ENCODE results near the gene APLF. TPM values are rescaled to one million over a fixed set of nuclear protein-coding genes. Genes with fewer than 3 reads are reported as not detected.
"Not testable (repeated sequence)": the region's sequence is repeated elsewhere in the genome, so short reads cannot be mapped to it uniquely, and the experiment has no call there.

The APLF gene
- polyA plus RNA-seq, 3 donors = 3.4 to 3.9 (median 3.7) TPM

- DNase-seq (ENCODE audit: extremely low read depth in 1 of 11, low read depth in 9 of 11, low spot score in 4 of 11) = no peak
Observed at GRCh38 chr2:68512966-68513365, 45.6 kb downstream of the APLF start.

- DNase-seq (ENCODE audit: extremely low read depth in 1 of 11, low read depth in 9 of 11, low spot score in 4 of 11) = no peak
Observed at GRCh38 chr2:68514316-68514929, 47.0 kb downstream of the APLF start.

DNA sequence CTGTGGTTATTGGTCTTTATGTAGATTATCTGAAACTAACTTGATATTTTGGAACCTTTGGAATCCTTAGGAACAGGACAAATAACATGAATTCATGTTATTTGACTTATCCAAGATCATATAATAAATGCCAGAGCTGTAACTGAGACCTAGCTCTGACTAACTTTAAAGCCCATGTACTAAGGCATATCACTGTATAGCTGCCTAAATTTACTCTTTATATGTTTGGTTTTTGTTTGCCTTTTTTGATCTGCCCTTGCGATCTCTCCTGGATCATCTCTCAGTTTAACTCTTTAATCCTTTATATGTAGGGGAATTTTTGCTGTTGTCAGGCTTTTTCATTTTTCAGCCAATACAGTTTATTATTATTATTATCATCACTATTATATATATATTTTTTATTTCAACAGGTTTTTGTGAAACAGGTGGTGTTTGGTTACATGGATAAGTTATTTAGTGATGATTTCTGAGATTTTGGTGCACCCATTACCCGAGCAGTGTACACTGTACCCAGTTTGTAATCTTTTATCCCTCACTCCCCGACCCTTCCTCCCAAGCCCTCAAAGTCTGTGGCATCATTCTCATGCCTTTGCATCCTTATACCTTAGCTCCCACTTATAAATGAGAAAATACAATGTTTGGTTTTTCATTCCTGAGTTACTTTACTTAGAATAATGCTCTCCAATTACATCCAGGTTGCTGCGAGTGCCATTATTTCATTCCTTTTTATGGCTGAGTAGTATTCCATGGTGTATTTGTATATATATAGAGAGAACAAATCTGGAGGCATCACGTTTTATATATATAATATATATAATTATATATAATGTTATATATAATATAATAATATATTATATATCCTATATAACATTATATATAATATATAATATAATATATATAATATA lies 48.9 kb downstream of the APLF start:
- no peak for DNase-seq (ENCODE audit: extremely low read depth in 1 of 11, low read depth in 9 of 11, low spot score in 4 of 11)

- no peak for DNase-seq (ENCODE audit: extremely low read depth in 1 of 11, low read depth in 9 of 11, low spot score in 4 of 11)
Observed at GRCh38 chr2:68519236-68519635, 51.9 kb downstream of the APLF start.

DNA sequence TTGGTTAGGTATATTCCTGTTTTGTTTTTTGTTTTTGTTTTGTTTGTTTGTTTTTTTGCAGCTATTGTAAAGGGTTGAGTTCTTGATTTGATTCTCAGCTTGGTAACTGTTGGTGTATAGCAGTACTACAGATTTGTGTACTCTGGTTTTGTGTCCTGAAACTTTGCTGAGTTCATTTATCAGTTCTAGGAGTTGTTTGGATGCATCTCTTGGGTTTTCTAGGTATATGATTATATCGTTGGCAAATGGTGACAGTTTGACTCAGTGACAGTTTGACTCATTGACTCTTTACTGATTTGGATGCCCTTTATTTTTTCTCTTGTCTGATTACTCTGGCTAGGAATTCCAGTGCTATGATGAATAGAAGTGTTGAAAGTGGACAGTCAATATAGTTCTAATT lies 53.7 kb downstream of the APLF start:
- DNase-seq (ENCODE audit: extremely low read depth in 1 of 11, low read depth in 9 of 11, low spot score in 4 of 11) = no peak

GRCh38 chr2:68526943-68527342 lies 59.6 kb downstream of the APLF start:
- not testable (repeated sequence) for DNase-seq (ENCODE audit: extremely low read depth in 1 of 11, low read depth in 9 of 11, low spot score in 4 of 11)

GRCh38 chr2:68527343-68528081 lies 60.1 kb downstream of the APLF start:
- not testable (repeated sequence) for DNase-seq (ENCODE audit: extremely low read depth in 1 of 11, low read depth in 9 of 11, low spot score in 4 of 11)

GRCh38 chr2:68529156-68529555 lies 61.8 kb downstream of the APLF start:
- DNase-seq (ENCODE audit: extremely low read depth in 1 of 11, low read depth in 9 of 11, low spot score in 4 of 11) = not testable (repeated sequence)

DNA sequence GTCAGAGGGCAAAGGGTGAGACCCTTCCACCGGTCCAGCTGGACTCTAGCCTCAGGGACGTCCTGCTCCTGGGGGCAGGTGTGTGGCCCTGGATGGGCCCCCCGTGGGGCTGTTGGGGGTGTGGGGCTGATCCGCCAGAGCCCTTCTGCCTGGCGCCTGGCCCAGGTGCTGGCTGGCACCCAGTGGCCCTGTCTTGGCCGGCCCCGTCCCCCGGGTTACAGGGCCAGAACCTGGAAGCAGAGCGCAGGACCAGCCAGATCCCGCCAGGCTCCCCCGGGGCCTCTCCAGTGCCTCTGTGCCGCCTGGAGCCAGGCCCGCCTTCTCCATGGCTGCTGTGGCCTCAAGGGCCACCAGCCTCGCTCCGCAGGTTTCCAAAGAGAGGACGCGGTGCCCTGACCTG lies 62.3 kb downstream of the APLF start:
- DNase-seq (ENCODE audit: extremely low read depth in 1 of 11, low read depth in 9 of 11, low spot score in 4 of 11) = not testable (repeated sequence)

DNA sequence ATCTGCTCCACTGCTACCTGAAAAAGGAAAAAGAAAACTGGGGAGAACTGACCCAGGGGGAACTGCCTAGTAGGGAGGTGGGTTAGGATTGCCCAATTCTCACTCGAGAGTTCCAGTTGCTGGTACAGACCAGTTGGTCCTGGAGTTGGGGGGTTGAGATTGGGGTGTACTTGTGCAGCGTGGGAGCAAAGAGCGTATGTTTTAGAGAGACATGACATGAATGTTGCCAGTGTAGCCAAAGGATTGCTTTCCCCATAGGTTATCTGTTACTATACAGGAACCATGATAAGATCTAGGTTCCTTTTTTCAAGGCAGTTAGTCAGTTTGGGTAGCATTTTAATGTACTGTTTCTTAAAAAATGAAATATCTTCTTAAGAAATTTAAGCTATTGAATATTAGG lies 68.6 kb downstream of the APLF start:
- no peak for DNase-seq (ENCODE audit: extremely low read depth in 1 of 11, low read depth in 9 of 11, low spot score in 4 of 11)

DNA sequence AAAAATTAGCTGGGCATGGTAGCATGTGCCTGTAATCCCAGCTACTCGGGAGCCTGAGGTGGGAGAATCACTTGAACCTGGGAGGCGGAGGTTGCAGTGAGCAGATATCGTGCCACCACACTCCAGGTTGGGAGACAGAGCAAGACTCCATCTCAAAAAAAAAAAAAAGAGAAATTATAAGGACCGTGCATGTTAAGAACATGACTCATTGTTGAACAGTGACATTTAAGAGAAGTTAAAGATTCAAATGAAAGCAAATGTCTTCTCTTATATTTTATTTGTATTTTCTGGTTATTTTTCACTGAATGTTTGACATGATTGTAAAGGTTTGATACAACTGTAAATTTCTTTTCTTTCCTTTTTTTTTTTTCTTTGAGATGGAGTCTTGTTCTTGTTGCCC lies 69.6 kb downstream of the APLF start:
- no peak for DNase-seq (ENCODE audit: extremely low read depth in 1 of 11, low read depth in 9 of 11, low spot score in 4 of 11)

DNA sequence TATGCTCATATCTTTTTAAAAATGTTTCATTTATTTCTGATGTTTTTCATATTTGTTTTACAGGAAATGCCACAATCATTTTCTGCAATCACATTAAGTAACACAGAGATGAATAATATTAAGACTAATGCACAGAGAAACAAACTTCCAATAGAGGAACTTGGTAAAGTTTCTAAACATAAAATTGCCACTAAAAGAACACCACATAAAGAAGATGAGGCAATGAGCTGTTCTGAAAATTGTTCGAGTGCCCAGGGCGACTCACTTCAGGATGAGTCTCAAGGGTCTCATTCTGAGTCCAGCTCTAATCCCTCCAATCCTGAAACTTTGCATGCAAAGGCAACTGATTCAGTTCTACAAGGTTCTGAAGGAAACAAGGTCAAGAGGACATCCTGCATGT lies 70.4 kb downstream of the APLF start:
- no peak for DNase-seq (ENCODE audit: extremely low read depth in 1 of 11, low read depth in 9 of 11, low spot score in 4 of 11)

DNA sequence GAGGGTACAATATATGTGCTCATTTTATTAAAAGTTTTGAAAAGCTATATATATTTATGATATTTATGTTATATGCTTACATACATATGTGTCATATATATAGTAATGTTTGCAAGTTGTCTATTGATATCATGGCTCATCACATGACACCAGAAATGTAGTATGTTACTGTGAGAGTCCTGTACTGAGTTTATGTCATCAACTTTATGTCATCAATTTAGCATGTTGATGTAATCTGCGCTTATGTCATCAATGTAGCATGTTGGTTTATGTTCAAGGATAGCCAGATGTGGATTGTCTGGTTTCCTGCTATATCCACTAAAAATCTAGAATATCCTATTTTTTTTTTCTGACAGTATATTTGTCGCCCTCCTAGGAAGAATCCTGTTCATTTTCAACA lies 77.4 kb downstream of the APLF start:
- DNase-seq (ENCODE audit: extremely low read depth in 1 of 11, low read depth in 9 of 11, low spot score in 4 of 11) = no peak

DNA sequence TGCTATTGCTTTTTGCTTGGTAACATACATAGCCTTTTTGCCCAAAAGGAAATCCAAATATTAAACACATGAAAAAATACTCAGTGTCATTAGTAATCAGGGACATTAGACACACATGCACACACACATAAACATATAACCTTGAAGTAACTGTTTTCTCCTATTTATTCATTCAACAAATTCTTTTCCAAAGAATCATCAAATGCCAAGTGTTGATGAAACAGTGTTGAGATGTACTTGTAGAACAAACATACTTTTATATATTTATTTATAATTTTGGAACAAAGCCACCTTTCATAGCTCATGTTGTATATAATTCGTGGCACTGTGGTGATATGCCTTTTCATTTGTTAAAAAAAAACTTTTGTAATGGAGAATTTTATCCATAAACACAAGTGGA lies 81.0 kb downstream of the APLF start:
- no peak for DNase-seq (ENCODE audit: extremely low read depth in 1 of 11, low read depth in 9 of 11, low spot score in 4 of 11)

- DNase-seq (ENCODE audit: extremely low read depth in 1 of 11, low read depth in 9 of 11, low spot score in 4 of 11) = no peak
Observed at GRCh38 chr2:68553098-68553497, 85.7 kb downstream of the APLF start.

- not testable (repeated sequence) for DNase-seq (ENCODE audit: extremely low read depth in 1 of 11, low read depth in 9 of 11, low spot score in 4 of 11)
Observed at GRCh38 chr2:68555425-68556206, 88.2 kb downstream of the APLF start.

- DNase-seq (ENCODE audit: extremely low read depth in 1 of 11, low read depth in 9 of 11, low spot score in 4 of 11) = no peak
Observed at GRCh38 chr2:68556381-68556780, 89.0 kb downstream of the APLF start.

DNA sequence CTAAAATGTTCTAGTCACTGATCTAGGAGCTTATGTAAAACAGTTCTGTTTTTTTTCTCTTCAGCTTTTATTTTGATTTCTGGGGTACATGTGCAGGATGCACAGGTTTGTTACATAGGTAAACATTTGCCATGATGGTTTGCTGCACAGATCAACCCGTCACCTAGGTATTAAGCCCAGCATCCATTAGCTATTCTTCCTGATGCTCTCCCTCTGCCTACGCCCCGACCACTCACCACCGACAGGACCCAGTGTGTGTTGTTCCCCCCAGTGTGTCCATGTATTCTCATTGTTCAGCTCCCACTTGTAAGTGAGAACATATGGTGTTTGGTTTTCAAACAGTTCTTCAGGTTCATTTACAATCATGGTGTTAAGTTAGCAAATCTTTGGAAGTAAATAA lies 91.2 kb downstream of the APLF start:
- DNase-seq (ENCODE audit: extremely low read depth in 1 of 11, low read depth in 9 of 11, low spot score in 4 of 11) = no peak

DNA sequence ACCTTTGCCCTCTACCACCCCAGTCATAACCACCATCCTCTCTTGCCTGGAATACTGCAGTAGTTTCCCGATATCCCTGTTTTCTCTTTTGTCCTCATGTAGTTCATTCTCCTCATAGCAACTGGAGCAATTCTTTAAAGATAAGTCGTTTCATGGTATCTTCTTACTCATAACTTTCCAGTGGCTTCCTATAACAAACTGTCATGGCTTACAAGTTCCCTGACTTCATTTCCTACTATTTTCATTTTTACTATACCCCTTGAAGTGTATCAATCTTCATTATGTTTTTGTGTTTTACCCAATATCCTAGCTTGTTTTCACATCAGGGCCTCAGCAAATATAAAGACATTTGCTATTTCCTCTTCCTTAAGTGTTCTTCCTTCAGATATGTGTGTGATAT lies 92.3 kb downstream of the APLF start:
- DNase-seq (ENCODE audit: extremely low read depth in 1 of 11, low read depth in 9 of 11, low spot score in 4 of 11) = no peak
